SK-N-SH (cell line): ENCODE data around the gene MYH10.

Experiments
- CHD2 ChIP-seq: fragments of 150-350 bp; IDR thresholded peaks from 2 replicates; pipeline ENCODE4 v1.6.1; 2018; ENCODE audit warnings: low read length; ENCODE audit not compliant: partially characterized antibody
- CTCF ChIP-seq: fragments of 200-600 bp; sonication (generic); IDR thresholded peaks from 2 replicates; pipeline ENCODE4 v1.6.1; 2017; ENCODE audit warnings: antibody characterized with exemption, mild to moderate bottlenecking, moderate library complexity
- EP300 ChIP-seq, 2 experiments: IDR thresholded peaks; 2 replicates each; pipeline versions ENCODE4 v1.4.0 to v1.6.1; 2012; ENCODE audit warnings: borderline replicate concordance in 1 of 2, low read depth in 1 of 2, low read length in 1 of 2
- EZH2phosphoT487 ChIP-seq: fragments of 200-600 bp; sonication (generic); IDR thresholded peaks from 2 replicates; pipeline ENCODE4 v1.6.1; 2017; ENCODE audit warnings: low read depth, mixed run types, mild to moderate bottlenecking, antibody characterized with exemption, moderate library complexity, borderline replicate concordance
- IRF3 ChIP-seq: fragments of 150-350 bp; IDR thresholded peaks from 2 replicates; pipeline ENCODE4 v1.6.1; 2016; ENCODE audit warnings: mild to moderate bottlenecking, low read depth, low read length
- JUND ChIP-seq: IDR thresholded peaks from 2 replicates; pipeline ENCODE4 v1.4.0; 2012
- MXI1 ChIP-seq: IDR thresholded peaks from 2 replicates; pipeline ENCODE4 v1.6.1; 2012; ENCODE audit warnings: mild to moderate bottlenecking, low read depth, low read length, improper control_type of control experiment
- POLR2AphosphoS5 ChIP-seq: IDR thresholded peaks from 2 replicates; pipeline ENCODE4 v1.6.1; 2012; ENCODE audit warnings: low read depth, low read length
- RFX5 ChIP-seq: IDR thresholded peaks from 2 replicates; pipeline ENCODE4 v1.6.1; 2012; ENCODE audit warnings: mild to moderate bottlenecking, improper control_type of control experiment, low read length
- YY1 ChIP-seq: IDR thresholded peaks from 2 replicates; pipeline ENCODE4 v1.4.0; 2012; ENCODE audit warnings: low read depth, mild to moderate bottlenecking

- TF ChIP-seq JUND (no peak), CTCF (no peak), EP300 (IDR thresholded peaks at IDR 0.05; ENCODE audit: borderline replicate concordance in 1 of 2, low read depth in 1 of 2, low read length in 1 of 2) (no peak), MXI1 (no peak), IRF3 (no peak), YY1 (no peak), CHD2 (no peak), RFX5 (no peak), EZH2phosphoT487 (no peak), POLR2AphosphoS5 (no peak)
Observed at GRCh38 chr17:8675306-8675705, 44.8 kb upstream of the MYH10 start.
